Urinary bladder (tissue), 4 donors: Measurements from ENCODE around the gene AMBP. TPM values are rescaled to one million over a fixed set of nuclear protein-coding genes. Genes with fewer than 3 reads are reported as not detected.

Experiments
- DNase-seq: peaks from one replicate; pipeline ENCODE4 v3.0.0-alpha.2; 2015; ENCODE audit errors: extremely low spot score
- H3K27ac ChIP-seq: one replicate; pipeline ENCODE4 v1.5.1; 2013; ENCODE audit warnings: low read depth, mild to moderate bottlenecking, moderate library complexity
- H3K36me3 ChIP-seq: one replicate; pipeline ENCODE4 v1.6.1; 2013; ENCODE audit warnings: mild to moderate bottlenecking, moderate library complexity; ENCODE audit not compliant: insufficient read depth
- H3K4me1 ChIP-seq: one replicate; pipeline ENCODE4 v1.6.1; 2013; ENCODE audit warnings: mild to moderate bottlenecking, moderate library complexity; ENCODE audit not compliant: insufficient read depth
- H3K4me3 ChIP-seq: one replicate; pipeline ENCODE4 v1.5.1; 2013; ENCODE audit warnings: low read depth, low read length
- WGBS: extraction: QIAGEN DNeasy Blood & Tissue Kit; methylation state at CpG from one replicate; pipeline ENCODE4 v1.1.7; 2013; 5-methylcytosine and 5-hydroxymethylcytosine counted together
- polyA plus RNA-seq: library from polyadenylated mRNA; stranded (reverse); fragments of 200-250 nt; gene quantifications from one replicate; pipeline ENCODE4 v1.2.3, GENCODE V29; 2013
- total RNA-seq: library from RNA; depleted of rRNA; stranded (reverse); fragments of >200 nt; gene quantifications from one replicate; pipeline ENCODE4 v1.2.3, GENCODE V29; 2014
- donor health status: healthy with polysubstance abuse.
- donor health status: healthy.

AMBP gene
- total and polyA plus RNA-seq, 2 donors: 2.4 TPM; not detected in 1

GRCh38 chr9:114102484-114102883 is 24.4 kb upstream of the AMBP start:
- Histone ChIP-seq H3K36me3 (no peaks in the 10 kb centered on the region), H3K27ac (no peak overlapping the region), H3K4me1 (no peaks in the 10 kb centered on the region), H3K4me3 (no peak overlapping the region)
- no peak for DNase-seq

- DNase-seq: no peak
- H3K27ac ChIP-seq: no peak overlapping the region
- H3K4me1 ChIP-seq: no peaks in the 10 kb centered on the region
- no peak overlapping the region for H3K4me3 ChIP-seq
- WGBS: 86% methylated on average over 1 of the region's 1 CpG
- no peaks in the 10 kb centered on the region for H3K36me3 ChIP-seq
These were observed 22.4 kb upstream of the AMBP start for GRCh38 chr9:114100536-114100935.

- H3K27ac ChIP-seq: no peak overlapping the region
- no peak overlapping the region for H3K4me3 ChIP-seq
- WGBS: 76% methylated on average over 2 of the region's 2 CpGs
- H3K4me1 ChIP-seq: no peaks in the 10 kb centered on the region
- no peak for DNase-seq
- no peaks in the 10 kb centered on the region for H3K36me3 ChIP-seq
These were observed 21.7 kb upstream of the AMBP start for GRCh38 chr9:114099669-114100270.

- 26% methylated on average over 32 of the region's 32 CpGs for WGBS
- no peak for DNase-seq
- Histone ChIP-seq H3K4me3 (peak within 1 kb of the TSS; percentile 42), H3K36me3 (no peaks in the 10 kb centered on the region), H3K4me1 (no peaks in the 10 kb centered on the region), H3K27ac (no peak within 1 kb of the TSS)
These were observed 21.0 kb upstream of the AMBP start, which contains the start of gene KIF12 for GRCh38 chr9:114098936-114099668. Gene KIF12 (minus strand): TSS chr9:114099292. CDS start chr9:114099276, 16 bp downstream.

- Histone ChIP-seq H3K36me3 (no peaks in the 10 kb centered on the region), H3K27ac (no peak overlapping the region), H3K4me1 (no peaks in the 10 kb centered on the region), H3K4me3 (peak overlapping the region; percentile 42)
- DNase-seq: no peak
- 2% methylated on average over 77 of the region's 77 CpGs for WGBS
These were observed 20.2 kb upstream of the AMBP start for GRCh38 chr9:114098021-114098935.

- WGBS: 25% methylated on average over 18 of the region's 18 CpGs
- no peak for DNase-seq
These were observed 19.5 kb upstream of the AMBP start for GRCh38 chr9:114097613-114098020.

GRCh38 chr9:114096866-114097612 is 18.9 kb upstream of the AMBP start:
- no peak overlapping the region for H3K27ac ChIP-seq
- WGBS: 81% methylated on average over 14 of the region's 14 CpGs
- H3K4me1 ChIP-seq: no peaks in the 10 kb centered on the region
- H3K4me3 ChIP-seq: no peak overlapping the region
- DNase-seq: no peak
- H3K36me3 ChIP-seq: no peaks in the 10 kb centered on the region

More at GRCh38 chr9:114097613-114098020, 19.5 kb upstream of the AMBP start:
- Histone ChIP-seq H3K4me1 (no peaks in the 10 kb centered on the region), H3K36me3 (no peaks in the 10 kb centered on the region), H3K27ac (no peak overlapping the region), H3K4me3 (peak overlapping the region; percentile 42)

- WGBS: 90% methylated on average over 9 of the region's 9 CpGs
- H3K4me1 ChIP-seq: no peaks in the 10 kb centered on the region
- no peak overlapping the region for H3K4me3 ChIP-seq
- no peak overlapping the region for H3K27ac ChIP-seq
- H3K36me3 ChIP-seq: no peaks in the 10 kb centered on the region
- no peak for DNase-seq
These were observed 18.0 kb upstream of the AMBP start for GRCh38 chr9:114096041-114096511.

GRCh38 chr9:114094971-114095370 is 16.9 kb upstream of the AMBP start:
- H3K4me1 ChIP-seq: no peaks in the 10 kb centered on the region
- DNase-seq: no peak
- 96% methylated on average over 12 of the region's 12 CpGs for WGBS
- H3K36me3 ChIP-seq: no peaks in the 10 kb centered on the region
- no peak overlapping the region for H3K4me3 ChIP-seq
- H3K27ac ChIP-seq: no peak overlapping the region

- Histone ChIP-seq H3K4me3 (no peak overlapping the region), H3K4me1 (no peaks in the 10 kb centered on the region), H3K27ac (no peak overlapping the region), H3K36me3 (no peaks in the 10 kb centered on the region)
- 94% methylated on average over 9 of the region's 9 CpGs for WGBS
- no peak for DNase-seq
These were observed 15.8 kb upstream of the AMBP start for GRCh38 chr9:114093761-114094505.

GRCh38 chr9:114093031-114093471 is 15.0 kb upstream of the AMBP start:
- Histone ChIP-seq H3K27ac (no peak overlapping the region), H3K4me1 (no peaks in the 10 kb centered on the region), H3K4me3 (no peak overlapping the region), H3K36me3 (no peaks in the 10 kb centered on the region)
- WGBS: 93% methylated on average over 4 of the region's 4 CpGs
- DNase-seq: no peak

- no peak for DNase-seq
- Histone ChIP-seq H3K4me3 (no peak overlapping the region), H3K4me1 (no peaks in the 10 kb centered on the region), H3K27ac (no peak overlapping the region), H3K36me3 (no peaks in the 10 kb centered on the region)
- WGBS: 90% methylated on average over 4 of the region's 4 CpGs
These were observed 14.2 kb upstream of the AMBP start for GRCh38 chr9:114092336-114092735.
